ENCODE measurements around the gene BAHCC1.

GRCh38 chr17:81492202-81492601 is 96.9 kb downstream of the BAHCC1 start:
- TF ChIP-seq, protein P1, sequence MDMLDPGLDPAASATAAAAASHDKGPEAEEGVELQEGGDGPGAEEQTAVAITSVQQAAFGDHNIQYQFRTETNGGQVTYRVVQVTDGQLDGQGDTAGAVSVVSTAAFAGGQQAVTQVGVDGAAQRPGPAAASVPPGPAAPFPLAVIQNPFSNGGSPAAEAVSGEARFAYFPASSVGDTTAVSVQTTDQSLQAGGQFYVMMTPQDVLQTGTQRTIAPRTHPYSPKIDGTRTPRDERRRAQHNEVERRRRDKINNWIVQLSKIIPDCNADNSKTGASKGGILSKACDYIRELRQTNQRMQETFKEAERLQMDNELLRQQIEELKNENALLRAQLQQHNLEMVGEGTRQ (IDR thresholded peaks at IDR 0.05; ENCODE audit: low read length) = no peak
- TF ChIP-seq CTCF (IDR thresholded peaks at IDR 0.05; ENCODE audit: control extremely low read depth in 1 of 3, insufficient read depth in 1 of 3, low read depth in 1 of 3, low read length in 3 of 3) (no peak), EP300 (IDR thresholded peaks at IDR 0.05; ENCODE audit: borderline replicate concordance in 1 of 2, low read depth in 2 of 2, low read length in 2 of 2) (no peak), SP1 (IDR thresholded peaks at IDR 0.05; ENCODE audit: low read depth, low read length) (no peak)

All from H1 (cell line).